Brain microvascular endothelial cell (primary cell): ENCODE measurements around the gene MRPL43.

Experiments used
- DNase-seq: peaks from one replicate; pipeline ENCODE4 v3.0.0-alpha.2; 2020
- H3K27ac ChIP-seq: fragments of 250-450 bp; sonication (Bioruptor Pico); 2 replicates; pipeline ENCODE4 v1.5.1; 2020; ENCODE audit warnings: mild to moderate bottlenecking, moderate library complexity
- H3K27me3 ChIP-seq: fragments of 250-450 bp; sonication (Bioruptor Pico); replicated peaks from 2 replicates; pipeline ENCODE4 v1.5.1; 2020; ENCODE audit warnings: mild to moderate bottlenecking
- H3K36me3 ChIP-seq: fragments of 250-450 bp; sonication (Bioruptor Pico); replicated peaks from 2 replicates; pipeline ENCODE4 v1.5.1; 2020; ENCODE audit warnings: mild to moderate bottlenecking
- H3K4me3 ChIP-seq: 2 replicates; pipeline ENCODE4 v1.5.1; 2011; ENCODE audit warnings: low read depth, mild to moderate bottlenecking, control low read depth, low read length, moderate library complexity
- CTCF ChIP-seq: IDR thresholded peaks from 2 replicates; pipeline ENCODE4 v1.5.1; 2011; ENCODE audit warnings: low read depth, mild to moderate bottlenecking, moderate library complexity, low read length, control low read depth, inconsistent platforms; ENCODE audit errors: missing control alignments
- in situ Hi-C: cut with HindIII; loops from 2 replicates; pipeline ENCODE4 v1.10.0; 2017; ENCODE audit warnings: low sequenced_read_pairs, low pct_ligation_motif_present

The MRPL43 gene

GRCh38 chr10:100988166-100988565 lies 869 bp upstream of the MRPL43 start:
- TF ChIP-seq CTCF = no peak
- DNase-seq = no peak
- Histone ChIP-seq H3K27me3 (no peaks in the 10 kb centered on the region), H3K4me3 (peak overlapping the region; percentile 98), H3K27ac (no peak overlapping the region), H3K36me3 (peaks cover 22% of the 10 kb centered on the region)
- in situ Hi-C loops = no loop called here

- no peaks in the 10 kb centered on the region for H3K27me3 ChIP-seq
- no peak for TF ChIP-seq CTCF
- in situ Hi-C loops = no loop called here
- peak overlapping the region; percentile 52 for H3K27ac ChIP-seq
- H3K4me3 ChIP-seq = peak overlapping the region; percentile 98
- no peak for DNase-seq
- peaks cover 18% of the 10 kb centered on the region for H3K36me3 ChIP-seq
Observed at GRCh38 chr10:100987685-100988049, 370 bp upstream of the MRPL43 start.

GRCh38 chr10:100986623-100986951 lies 710 bp downstream of the MRPL43 start:
- no peak for TF ChIP-seq CTCF
- Histone ChIP-seq H3K4me3 (peak overlapping the region; percentile 98), H3K27ac (peak overlapping the region; percentile 52), H3K27me3 (no peaks in the 10 kb centered on the region), H3K36me3 (peaks cover 19% of the 10 kb centered on the region)
- in situ Hi-C loops = no loop called here
- no peak for DNase-seq

- no peak for DNase-seq
- H3K4me3 ChIP-seq = no peak overlapping the region
- H3K36me3 ChIP-seq = peaks cover 15% of the 10 kb centered on the region
Observed at GRCh38 chr10:100985336-100985735, 2.0 kb downstream of the MRPL43 start.

GRCh38 chr10:100984672-100985177 lies 2.6 kb downstream of the MRPL43 start:
- Histone ChIP-seq H3K27me3 (no peaks in the 10 kb centered on the region), H3K4me3 (no peak overlapping the region), H3K27ac (no peak overlapping the region), H3K36me3 (peaks cover 14% of the 10 kb centered on the region)
- DNase-seq = no peak
- TF ChIP-seq CTCF = no peak
- in situ Hi-C loops = no loop called here

More at GRCh38 chr10:100985336-100985735, 2.0 kb downstream of the MRPL43 start:
- in situ Hi-C loops = no loop called here
- Histone ChIP-seq H3K27me3 (no peaks in the 10 kb centered on the region), H3K27ac (no peak overlapping the region)
- no peak for TF ChIP-seq CTCF
